Neural progenitor cell (in vitro differentiated cells): Measurements from ENCODE around the gene FALEC. TPM values are rescaled to one million over a fixed set of nuclear protein-coding genes. Genes with fewer than 3 reads are reported as not detected.
"Not testable (repeated sequence)": the region's sequence is repeated elsewhere in the genome, so short reads cannot be mapped to it uniquely, and the experiment has no call there.

Experiments used
- DNase-seq: peaks from one replicate; pipeline ENCODE4 v3.0.0-alpha.2; 2016; ENCODE audit warnings: low spot score
- H2AFZ ChIP-seq: fragments of 200-600 bp; sonication (generic); replicated peaks from 2 replicates; pipeline ENCODE4 v1.6.1; 2016; ENCODE audit warnings: antibody characterized with exemption
- H3F3A ChIP-seq: fragments of 200-600 bp; sonication (generic); 2 replicates; pipeline ENCODE4 v1.6.1; 2016; ENCODE audit warnings: antibody characterized with exemption, low read depth
- H3K27ac ChIP-seq: fragments of 200-600 bp; sonication (generic); 2 replicates; pipeline ENCODE4 v1.5.1; 2016; ENCODE audit warnings: mild to moderate bottlenecking
- H3K27me3 ChIP-seq: fragments of 200-600 bp; sonication (generic); 2 replicates; pipeline ENCODE4 v1.6.1; 2016; ENCODE audit warnings: mild to moderate bottlenecking, moderate library complexity
- H3K36me3 ChIP-seq: fragments of 200-600 bp; sonication (generic); 2 replicates; pipeline ENCODE4 v1.5.1; 2016
- H3K4me1 ChIP-seq: fragments of 200-600 bp; sonication (generic); 2 replicates; pipeline ENCODE4 v1.6.1; 2016; ENCODE audit warnings: mixed run types
- H3K4me2 ChIP-seq: fragments of 200-600 bp; sonication (generic); 2 replicates; pipeline ENCODE4 v1.6.1; 2016
- H3K4me3 ChIP-seq: fragments of 200-600 bp; sonication (generic); 2 replicates; pipeline ENCODE4 v1.5.1; 2016
- H3K79me2 ChIP-seq: fragments of 200-600 bp; sonication (generic); 2 replicates; pipeline ENCODE4 v1.6.1; 2016; ENCODE audit warnings: low read depth
- H3K9ac ChIP-seq: fragments of 200-600 bp; sonication (generic); 2 replicates; pipeline ENCODE4 v1.6.1; 2016
- H3K9me3 ChIP-seq: fragments of 200-600 bp; sonication (generic); 2 replicates; pipeline ENCODE4 v1.5.1; 2016; ENCODE audit warnings: low read depth
- H4K20me1 ChIP-seq: fragments of 200-600 bp; sonication (generic); 2 replicates; pipeline ENCODE4 v1.6.1; 2016; ENCODE audit warnings: low read depth
- H3K27ac Mint-ChIP-seq: 3 replicates; pipeline ENCODE4 v1.8.0; 2021; ENCODE audit warnings: mixed read lengths
- H3K27me3 Mint-ChIP-seq: 2 replicates; pipeline ENCODE4 v1.8.0; 2022; ENCODE audit warnings: low read depth, mild to moderate bottlenecking, inconsistent platforms, moderate library complexity, mixed read lengths; ENCODE audit not compliant: insufficient read depth
- H3K36me3 Mint-ChIP-seq: 3 replicates; pipeline ENCODE4 v1.8.0; 2021; ENCODE audit warnings: mixed read lengths
- H3K4me1 Mint-ChIP-seq: 3 replicates; pipeline ENCODE4 v1.8.0; 2021; ENCODE audit warnings: mixed read lengths
- H3K4me3 Mint-ChIP-seq: 3 replicates; pipeline ENCODE4 v1.8.0; 2021; ENCODE audit warnings: mild to moderate bottlenecking, moderate library complexity, mixed read lengths
- H3K9me3 Mint-ChIP-seq: 3 replicates; pipeline ENCODE4 v1.8.0; 2020; ENCODE audit warnings: mixed read lengths
- CTCF ChIP-seq: fragments of 200-600 bp; sonication (generic); IDR thresholded peaks from 2 replicates; pipeline ENCODE4 v1.5.1; 2017; ENCODE audit warnings: antibody characterized with exemption, mild to moderate bottlenecking
- EZH2 ChIP-seq: fragments of 200-600 bp; sonication (generic); IDR thresholded peaks from 2 replicates; pipeline ENCODE4 v1.6.1; 2017; ENCODE audit warnings: antibody characterized with exemption, mild to moderate bottlenecking, moderate library complexity
- EZH2phosphoT487 ChIP-seq: fragments of 200-600 bp; sonication (generic); IDR thresholded peaks from 2 replicates; pipeline ENCODE4 v1.6.1; 2017; ENCODE audit warnings: antibody characterized with exemption
- total RNA-seq: library from RNA; depleted of rRNA; stranded (reverse); fragments of >200 nt; gene quantifications from 2 replicates; pipeline ENCODE4 v1.2.3, GENCODE V29; 2015; ENCODE audit warnings: low replicate concordance

Gene FALEC
- total RNA-seq, 1 donor from 2014 or later, result not detected

- peak; percentile 73 for DNase-seq
- Histone ChIP-seq H3K4me2 (peak overlapping the region; percentile 89), H3F3A (peaks cover 45% of the 10 kb centered on the region), H3K4me3 (peak overlapping the region; percentile 64), H3K4me1 (peaks cover 37% of the 10 kb centered on the region), H2AFZ (peak overlapping the region; percentile 6), H3K27me3 (no peaks in the 10 kb centered on the region), H4K20me1 (peaks cover 5% of the 10 kb centered on the region), H3K27ac (peak overlapping the region; percentile 98), H3K79me2 (peaks cover 55% of the 10 kb centered on the region), H3K9me3 (no peaks in the 10 kb centered on the region), H3K36me3 (no peaks in the 10 kb centered on the region), H3K9ac (peak overlapping the region; percentile 36)
- Mint-ChIP-seq H3K4me3 (peak overlapping the region; percentile 87), H3K27me3 (peaks cover 2% of the 10 kb centered on the region), H3K36me3 (no peaks in the 10 kb centered on the region), H3K4me1 (peaks cover 53% of the 10 kb centered on the region), H3K27ac (peak overlapping the region; percentile 96), H3K9me3 (no peaks in the 10 kb centered on the region)
- TF ChIP-seq EZH2phosphoT487, result no peak
- no peak for TF ChIP-seq EZH2
- TF ChIP-seq CTCF, result no peak
These were observed 47.1 kb downstream of the FALEC start for GRCh38 chr1:150562446-150563339.

DNA sequence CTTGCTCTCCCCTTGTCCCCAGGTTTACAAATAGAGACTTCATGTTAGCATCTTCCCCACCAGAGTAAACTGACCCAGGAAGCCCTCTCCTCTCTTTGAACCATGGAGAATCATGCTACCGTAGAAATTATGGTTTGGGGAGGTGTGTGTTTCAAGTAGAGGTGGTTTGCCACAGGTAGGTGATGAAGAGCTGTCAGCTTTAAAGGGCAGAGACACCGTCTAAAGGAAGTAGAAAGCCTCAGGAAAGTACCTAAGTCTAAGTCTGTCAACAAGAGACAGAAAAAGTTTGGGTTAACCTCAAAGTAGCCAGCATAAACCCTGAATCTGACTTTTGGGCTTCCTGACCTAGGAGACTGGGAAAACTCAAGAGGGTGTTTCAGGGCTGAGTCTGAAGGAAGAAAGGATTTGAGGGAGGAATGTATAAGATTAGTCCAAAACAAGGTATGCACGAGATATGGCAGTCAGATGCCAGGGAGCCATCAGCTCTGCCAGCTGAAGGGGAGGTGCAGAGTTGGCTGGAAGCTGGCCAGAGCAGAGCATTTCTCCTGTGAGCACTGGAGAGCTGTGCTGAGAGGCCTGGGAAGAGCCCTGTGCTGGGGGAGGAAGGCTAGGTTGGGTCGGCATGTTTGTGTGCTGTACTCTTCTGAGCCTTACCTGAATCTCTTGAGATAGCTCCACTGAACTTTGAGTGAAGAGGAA, 47.9 kb downstream of the FALEC start:
- no peak overlapping the region for H3K4me3 ChIP-seq
- DNase-seq, result no peak
- peaks cover 56% of the 10 kb centered on the region for H3K79me2 ChIP-seq
- H3K27ac ChIP-seq, result peak overlapping the region; percentile 98
- peaks cover 42% of the 10 kb centered on the region for H3K4me1 ChIP-seq
- no peaks in the 10 kb centered on the region for H3K9me3 ChIP-seq
- Mint-ChIP-seq H3K4me3 (peak overlapping the region; percentile 87), H3K27me3 (peaks cover 2% of the 10 kb centered on the region), H3K27ac (peak overlapping the region; percentile 96), H3K36me3 (no peaks in the 10 kb centered on the region), H3K4me1 (peaks cover 61% of the 10 kb centered on the region), H3K9me3 (no peaks in the 10 kb centered on the region)
- no peaks in the 10 kb centered on the region for H3K27me3 ChIP-seq
- no peak overlapping the region for H3K9ac ChIP-seq
- TF ChIP-seq EZH2phosphoT487 (no peak), EZH2 (no peak), CTCF (no peak)
- no peaks in the 10 kb centered on the region for H3K36me3 ChIP-seq
- H3K4me2 ChIP-seq, result peak overlapping the region; percentile 89
- no peak overlapping the region for H2AFZ ChIP-seq
- peaks cover 53% of the 10 kb centered on the region for H3F3A ChIP-seq
- H4K20me1 ChIP-seq, result peaks cover 5% of the 10 kb centered on the region

DNA sequence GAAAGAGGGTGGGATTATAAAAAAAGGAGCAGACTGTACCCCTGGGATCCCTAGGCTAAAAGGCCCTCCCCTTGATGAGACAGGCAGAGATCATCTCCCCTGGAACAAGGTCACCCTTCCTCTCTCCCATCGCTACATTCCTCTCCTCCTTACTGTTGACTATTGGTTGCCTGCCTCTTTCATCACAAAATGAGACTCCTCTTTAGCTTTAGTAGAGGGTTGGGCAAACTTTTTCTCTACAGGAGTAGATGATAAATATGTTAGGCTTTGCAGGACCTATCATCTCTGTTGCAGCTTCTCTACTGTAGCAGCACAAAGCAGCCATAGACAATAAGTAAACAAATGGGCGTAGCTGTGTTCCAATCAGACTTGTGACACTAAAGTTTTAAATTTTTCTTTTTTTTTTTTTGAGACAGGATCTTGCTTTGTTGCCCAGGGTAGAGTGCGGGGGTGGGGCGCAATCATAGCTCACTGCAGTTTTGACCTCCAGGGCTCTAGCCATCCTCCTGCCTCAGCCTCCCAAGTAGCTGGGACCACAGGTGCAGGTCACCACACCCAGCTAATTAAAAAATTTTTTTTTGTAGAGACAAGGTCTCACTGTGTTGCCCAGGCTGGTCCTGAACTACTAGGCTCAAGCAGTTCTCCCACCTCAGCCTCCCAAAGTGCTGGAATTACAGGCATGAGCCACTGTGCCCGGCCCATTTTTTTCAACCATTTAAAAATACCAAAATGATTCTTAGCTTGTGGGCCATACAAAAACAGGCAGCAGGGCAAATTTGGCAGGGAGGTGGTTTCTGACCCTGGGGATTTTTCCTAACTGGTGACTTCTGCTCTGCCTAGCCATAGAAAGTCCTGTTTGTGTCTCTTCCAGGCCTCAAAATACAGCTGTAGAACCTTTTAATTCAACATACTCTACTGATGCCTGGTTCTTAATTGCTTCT, 48.8 kb downstream of the FALEC start:
- peak overlapping the region; percentile 98 for H3K27ac ChIP-seq
- Mint-ChIP-seq H3K27ac (no peak overlapping the region), H3K9me3 (no peaks in the 10 kb centered on the region), H3K4me1 (peaks cover 67% of the 10 kb centered on the region), H3K4me3 (no peak overlapping the region), H3K27me3 (peaks cover 2% of the 10 kb centered on the region), H3K36me3 (no peaks in the 10 kb centered on the region)
- peaks cover 64% of the 10 kb centered on the region for H3K79me2 ChIP-seq
- H3K27me3 ChIP-seq, result no peaks in the 10 kb centered on the region
- no peak overlapping the region for H2AFZ ChIP-seq
- peaks cover 5% of the 10 kb centered on the region for H4K20me1 ChIP-seq
- no peak overlapping the region for H3K4me3 ChIP-seq
- H3K9me3 ChIP-seq, result no peaks in the 10 kb centered on the region
- peaks cover 50% of the 10 kb centered on the region for H3K4me1 ChIP-seq
- peaks cover 62% of the 10 kb centered on the region for H3F3A ChIP-seq
- H3K9ac ChIP-seq, result no peak overlapping the region
- H3K36me3 ChIP-seq, result no peaks in the 10 kb centered on the region
- H3K4me2 ChIP-seq, result no peak overlapping the region
- DNase-seq, result no peak
- TF ChIP-seq CTCF (no peak), EZH2 (no peak), EZH2phosphoT487 (no peak)

DNA sequence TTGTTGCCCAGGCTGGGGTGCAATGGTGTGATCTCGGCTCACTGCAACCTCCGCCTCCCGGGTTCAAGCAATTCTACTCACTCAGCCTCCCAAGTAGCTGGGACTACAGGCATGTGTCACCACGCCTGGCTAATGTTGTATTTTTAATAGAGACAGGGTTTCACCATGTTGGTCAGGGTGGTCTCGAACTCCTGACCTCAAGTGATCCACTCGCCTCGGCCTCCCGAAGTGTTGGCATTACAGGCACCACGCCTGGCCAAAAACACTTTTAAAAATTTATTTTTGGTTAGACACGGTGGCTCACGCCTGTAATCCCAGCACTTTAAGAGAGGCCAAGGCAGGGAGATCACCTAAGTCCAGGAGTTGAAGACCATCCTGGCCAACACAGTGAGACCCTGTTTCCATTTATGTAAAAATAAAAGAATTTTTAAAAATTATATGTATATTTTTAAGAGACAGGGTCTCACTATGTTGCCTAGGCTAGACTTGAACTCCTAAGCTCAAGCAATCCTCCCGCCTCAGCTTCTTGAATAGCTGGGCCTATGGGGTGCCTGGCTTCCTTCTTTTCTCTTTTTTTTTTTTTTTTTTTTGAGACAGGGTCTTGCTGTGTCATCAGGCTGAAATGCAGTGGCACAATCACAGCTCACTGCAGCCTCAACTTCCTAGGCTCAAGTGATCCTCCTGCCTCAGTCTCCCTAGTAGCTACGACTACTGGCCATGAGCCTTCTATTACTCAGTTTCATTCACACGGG, 49.9 kb downstream of the FALEC start:
- H3K27me3 ChIP-seq, H4K20me1 ChIP-seq, H3K4me3 Mint-ChIP-seq, H3K27ac Mint-ChIP-seq, H3K36me3 ChIP-seq, H3K36me3 Mint-ChIP-seq, H3K9me3 Mint-ChIP-seq, H3K9ac ChIP-seq, H2AFZ ChIP-seq, H3K27ac ChIP-seq, H3K4me2 ChIP-seq, H3K9me3 ChIP-seq, H3K4me3 ChIP-seq, H3K27me3 Mint-ChIP-seq: not testable (repeated sequence)
- Histone ChIP-seq H3F3A (peaks cover 69% of the 10 kb centered on the region), H3K4me1 (peaks cover 51% of the 10 kb centered on the region), H3K79me2 (peaks cover 71% of the 10 kb centered on the region)
- H3K4me1 Mint-ChIP-seq, result peaks cover 71% of the 10 kb centered on the region
- peak; percentile 3 for DNase-seq
